HEK293 (cell line): ENCODE results near the gene MRPL28.
"Not testable (repeated sequence)": the region's sequence is repeated elsewhere in the genome, so short reads cannot be mapped to it uniquely, and the experiment has no call there.

Experiments
- CTCF ChIA-PET: fragments of 350-600 bp; formaldehyde crosslinking; extraction: SDS; loops from one replicate; lab custom pipeline; 2021; ENCODE audit warnings: antibody characterized with exemption; lab: Yijun Ruan, JAX
- POLR2A ChIA-PET: fragments of 300-600 bp; formaldehyde crosslinking; extraction: SDS; loops from one replicate; lab custom pipeline; 2020; ENCODE audit warnings: antibody characterized with exemption, inconsistent platforms; lab: Yijun Ruan, JAX
- H3K27ac ChIP-seq: fragments of 200-500 bp; sonication (Bioruptor generic); 2 replicates; pipeline ENCODE4 v1.5.1; 2014; ENCODE audit warnings: low read depth, low read length, control low read depth, inconsistent platforms; ENCODE audit errors: extremely low read depth
- H3K36me3 ChIP-seq, 2 experiments: fragments of 200-500 bp in 1 of 2; sonication (Bioruptor generic) in 1 of 2; 1 replicate in 1 of 2; 2 replicates in 1 of 2; pipeline ENCODE4 v1.5.1; 2014 to 2017; ENCODE audit warnings: inconsistent platforms in 2 of 2, low read length in 2 of 2; ENCODE audit not compliant: control insufficient read depth in 2 of 2, insufficient read depth in 1 of 2
- H3K4me1 ChIP-seq: fragments of 200-500 bp; sonication (Bioruptor generic); 2 replicates; pipeline ENCODE4 v1.5.1; 2014; ENCODE audit warnings: mild to moderate bottlenecking, low read length, inconsistent platforms; ENCODE audit not compliant: control insufficient read depth, insufficient read depth
- H3K4me3 ChIP-seq: 2 replicates; pipeline ENCODE4 v1.5.1; 2011; ENCODE audit warnings: low read depth, mild to moderate bottlenecking, control low read depth, low read length, moderate library complexity
- H3K9me3 ChIP-seq: fragments of 200-500 bp; sonication (Bioruptor generic); 2 replicates; pipeline ENCODE4 v1.5.1; 2014; ENCODE audit warnings: low read depth, low read length, inconsistent platforms; ENCODE audit not compliant: control insufficient read depth, insufficient read depth
- GLIS1 ChIP-seq: fragments of 450-650 bp; formaldehyde crosslinking; IDR thresholded peaks from 2 replicates; pipeline ENCODE4 v1.5.1; 2016; ENCODE audit warnings: missing biosample characterization, missing genetic modification characterization
- GLIS2 ChIP-seq: fragments of 450-650 bp; formaldehyde crosslinking; IDR thresholded peaks from 2 replicates; pipeline ENCODE4 v1.5.1; 2016; ENCODE audit warnings: missing biosample characterization, missing genetic modification characterization
- KLF1 ChIP-seq: fragments of 450-650 bp; formaldehyde crosslinking; IDR thresholded peaks from 2 replicates; pipeline ENCODE4 v1.5.1; 2016; ENCODE audit warnings: missing biosample characterization, missing genetic modification characterization
- KLF8 ChIP-seq: fragments of 450-650 bp; formaldehyde crosslinking; IDR thresholded peaks from 2 replicates; pipeline ENCODE4 v1.5.1; 2016; ENCODE audit warnings: missing biosample characterization, missing genetic modification characterization
- PRDM10 ChIP-seq: fragments of 450-650 bp; formaldehyde crosslinking; IDR thresholded peaks from 2 replicates; pipeline ENCODE4 v1.5.1; 2016; ENCODE audit warnings: missing biosample characterization, missing genetic modification characterization
- SALL2 ChIP-seq: fragments of 450-650 bp; formaldehyde crosslinking; IDR thresholded peaks from 2 replicates; pipeline ENCODE4 v1.5.0; 2017; ENCODE audit warnings: missing biosample characterization, mild to moderate bottlenecking, missing genetic modification characterization, borderline replicate concordance
- ZBTB21 ChIP-seq: fragments of 450-650 bp; formaldehyde crosslinking; IDR thresholded peaks from 2 replicates; pipeline ENCODE4 v1.5.1; 2017; ENCODE audit warnings: missing biosample characterization, missing genetic modification characterization
- ZBTB8A ChIP-seq: fragments of 450-650 bp; formaldehyde crosslinking; IDR thresholded peaks from 2 replicates; pipeline ENCODE4 v1.5.1; 2016; ENCODE audit warnings: missing biosample characterization, missing genetic modification characterization
- ZNF600 ChIP-seq: fragments of 450-650 bp; formaldehyde crosslinking; IDR thresholded peaks from 2 replicates; pipeline ENCODE4 v1.5.1; 2016; ENCODE audit warnings: missing biosample characterization, missing genetic modification characterization

MRPL28 gene

GRCh38 chr16:341974-342336 lies 28.4 kb downstream of the MRPL28 start:
- POLR2A ChIA-PET = interaction anchor here (0.6 to 1.8 kb wide), 3 partner anchors 9 to 1615 kb away, joined by 5 to 8 read pairs (median 7); partner anchors contain the start of gene AXIN1
- not testable (repeated sequence) for H3K4me3 ChIP-seq, H3K4me1 ChIP-seq, H3K9me3 ChIP-seq, H3K27ac ChIP-seq
- H3K36me3 ChIP-seq = peaks cover 16 to 34% of the 10 kb centered on the region in 2 experiments; a peak in 2 of 3 replicates
- TF ChIP-seq PRDM10 = 0 out of 2 replicates have a peak, but pooled peaks have one; percentile 16
- CTCF ChIA-PET = interaction anchor here (1.3 kb wide), 1 partner anchor 145 kb away, joined by 6 read pairs; no protein-coding TSS in a partner anchor

DNA sequence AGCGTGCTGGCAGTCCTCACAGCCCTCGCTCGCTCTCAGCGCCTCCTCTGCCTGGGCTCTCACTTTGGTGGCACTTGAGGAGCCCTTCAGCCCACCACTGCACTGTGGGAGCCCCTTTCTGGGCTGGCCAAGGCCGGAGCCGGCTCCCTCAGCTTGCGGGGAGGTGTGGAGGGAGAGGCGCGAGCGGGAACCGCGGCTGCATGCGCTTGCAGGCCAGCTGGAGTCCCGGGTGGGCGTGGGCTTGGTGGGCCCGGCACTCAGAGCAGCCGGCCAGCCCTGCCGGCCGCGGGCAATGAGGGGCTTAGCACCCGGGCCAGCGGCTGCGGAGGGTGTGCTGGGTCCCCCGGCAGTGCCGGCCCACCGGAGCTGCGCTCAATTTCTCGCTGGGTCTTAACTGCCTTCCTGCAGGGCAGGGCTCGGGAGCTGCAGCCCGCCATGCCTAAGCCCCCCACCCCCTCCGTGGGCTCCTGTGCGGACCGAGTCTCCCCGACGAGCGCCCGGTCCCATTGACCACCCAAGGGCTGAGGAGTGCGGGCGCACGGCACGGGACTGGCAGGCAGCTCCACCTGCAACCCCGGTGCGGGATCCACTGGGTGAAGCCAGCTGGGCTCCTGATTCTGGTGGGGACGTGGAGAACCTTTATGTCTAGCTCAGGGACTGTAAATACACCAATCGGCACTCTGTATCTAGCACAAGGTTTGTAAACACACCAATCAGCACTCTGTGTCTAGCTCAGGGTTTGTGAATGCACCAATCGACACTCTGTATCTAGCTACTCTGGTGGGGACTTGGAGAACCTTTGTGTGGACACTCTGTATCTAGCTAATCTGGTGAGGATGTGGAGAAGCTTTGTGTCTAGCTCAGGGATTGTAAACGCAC lies 29.0 kb downstream of the MRPL28 start:
- ChIA-PET CTCF (interaction anchor here (1.3 to 1.4 kb wide), 2 partner anchors 9 to 144 kb away, joined by 6 read pairs; no protein-coding TSS in a partner anchor), POLR2A (interaction anchor here (1.3 to 1.8 kb wide), 2 partner anchors 10 to 11 kb away, joined by 5 to 7 read pairs; partner anchors contain the start of gene AXIN1)
- H3K36me3 ChIP-seq = peaks cover 16 to 28% of the 10 kb centered on the region in 2 experiments; a peak in 2 of 3 replicates
- TF ChIP-seq ZBTB8A = peak; percentile 56; the same call in 1 of the 2 replicates
- not testable (repeated sequence) for H3K27ac ChIP-seq, H3K9me3 ChIP-seq, H3K4me1 ChIP-seq, H3K4me3 ChIP-seq

DNA sequence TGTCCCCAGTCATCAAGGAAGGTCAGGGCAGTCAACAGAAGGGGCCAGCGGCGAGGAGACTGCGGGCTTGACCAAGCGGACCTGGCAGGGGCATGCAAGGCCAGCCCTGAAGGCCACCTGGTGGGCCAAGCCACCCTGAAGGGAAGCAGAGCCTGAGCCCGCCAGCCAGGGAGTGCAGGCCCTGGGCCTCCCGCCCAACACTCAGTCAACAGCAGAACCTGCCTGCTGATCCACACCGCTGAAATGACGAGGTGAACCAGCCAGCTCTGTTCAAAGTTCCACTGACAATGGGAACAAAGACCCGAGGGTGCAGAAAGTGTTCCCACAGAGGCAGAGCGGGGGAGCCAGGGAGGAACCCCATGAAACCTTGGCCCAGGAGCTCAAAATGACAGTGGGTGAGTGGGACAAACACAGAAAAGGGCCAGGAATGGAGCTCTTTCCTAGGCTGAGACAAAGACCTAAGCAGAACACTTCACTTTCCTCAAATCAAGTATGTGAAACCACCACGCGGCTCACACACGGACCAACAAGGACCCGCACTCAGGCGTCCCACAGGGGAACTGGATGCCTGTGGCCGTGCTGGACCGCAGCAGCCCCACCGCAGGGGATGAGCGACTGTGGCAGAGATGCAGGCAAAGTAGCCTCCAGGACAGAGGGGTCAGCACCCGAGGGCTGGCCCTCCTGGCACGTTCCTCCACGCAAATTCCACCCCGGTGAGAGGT lies 29.8 kb downstream of the MRPL28 start:
- TF ChIP-seq ZNF600 = peak; percentile 70
- TF ChIP-seq SALL2 (tag by site-specific recombination) = no peak
- TF ChIP-seq, all 188 proteins: peak for 1
- Histone ChIP-seq H3K4me3 (no peak overlapping the region), H3K4me1 (peaks cover 6% of the 10 kb centered on the region; the same call in 1 of the 2 replicates), H3K36me3 (peaks cover 15 to 20% of the 10 kb centered on the region in 2 experiments; a peak in 2 of 3 replicates), H3K27ac (0 out of 2 replicates have a peak overlapping the region, but pooled peaks have one; percentile 28), H3K9me3 (no peaks in the 10 kb centered on the region)
- ChIA-PET POLR2A (interaction anchor here (0.6 kb wide), 1 partner anchor 11 kb away, joined by 3 read pairs; no protein-coding TSS in a partner anchor), CTCF (interaction anchor here (0.8 to 1.4 kb wide), 2 partner anchors 9 to 243 kb away, joined by 3 to 6 read pairs; no protein-coding TSS in a partner anchor)

- Histone ChIP-seq H3K4me1 (peaks cover 6% of the 10 kb centered on the region; the same call in 1 of the 2 replicates), H3K27ac (no peak overlapping the region), H3K9me3 (no peaks in the 10 kb centered on the region), H3K36me3 (peaks cover 11% of the 10 kb centered on the region in 2 experiments; a peak in 2 of 3 replicates), H3K4me3 (no peak overlapping the region)
- TF ChIP-seq KLF8 (tag by site-specific recombination) (0 out of 2 replicates have a peak, but pooled peaks have one; percentile 11), GLIS2 (tag by site-specific recombination) (peak; percentile 28; the same call in 1 of the 2 replicates), GLIS1 (peak; percentile 80), ZBTB21 (no peak), KLF1 (tag by site-specific recombination) (peak; percentile 86)
- POLR2A ChIA-PET = no interaction called here
- CTCF ChIA-PET = interaction anchor here (1.4 kb wide), 1 partner anchor 10 kb away, joined by 6 read pairs; no protein-coding TSS in a partner anchor
Observed at GRCh38 chr16:339680-340079, 30.7 kb downstream of the MRPL28 start.
